ENCODE data around the gene MYOT. TPM values are rescaled to one million over a fixed set of nuclear protein-coding genes. Genes with fewer than 3 reads are reported as not detected.

The MYOT gene
- total and polyA plus RNA-seq, 2 of the 4 experiments (the other 2 are of a cell fraction) = not detected

DNA sequence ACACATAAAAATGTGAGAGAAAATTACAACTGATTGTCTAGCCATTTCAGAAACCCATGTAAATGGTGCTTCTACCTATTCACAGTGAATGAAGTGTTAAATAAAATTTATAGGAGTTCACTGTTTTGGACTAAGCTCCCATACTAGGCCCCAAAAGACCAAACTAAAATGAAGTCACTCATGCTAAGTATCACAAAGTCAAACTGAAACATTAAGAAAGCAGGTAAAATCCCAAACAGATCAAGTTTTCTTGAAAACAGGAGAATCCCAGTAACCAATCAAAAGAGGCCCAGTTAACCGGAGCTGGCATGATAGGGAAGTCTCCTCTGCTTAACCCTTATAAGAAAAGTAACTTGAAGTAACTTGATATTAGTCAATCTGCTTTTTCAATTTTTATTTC lies 35.2 kb upstream of the MYOT start:
- Histone ChIP-seq H3K27ac (ENCODE audit: insufficient read depth, low read length) (no peak overlapping the region), H4K5ac (ENCODE audit: low read depth, low read length) (no peak overlapping the region), H3K27me3 (ENCODE audit: control insufficient read depth, insufficient read depth, low read length) (no peaks in the 10 kb centered on the region; the same call in 1 of the 2 replicates), H3K18ac (ENCODE audit: low read depth, low read length) (no peak overlapping the region), H3K56ac (ENCODE audit: extremely low read depth, insufficient read depth, low read length) (no peak overlapping the region), H2BK20ac (ENCODE audit: low read depth, low read length) (no peak overlapping the region), H3K4me2 (ENCODE audit: low read depth, low read length) (no peak overlapping the region), H2BK15ac (ENCODE audit: low read depth, low read length) (no peak overlapping the region), H3K14ac (replicated peaks; ENCODE audit: low read depth, low read length) (no peak overlapping the region), H2BK120ac (ENCODE audit: low read depth, low read length) (no peak overlapping the region), H3K9ac (ENCODE audit: low read depth, low read length) (no peak overlapping the region), H3K23ac (ENCODE audit: low read depth, low read length) (no peak overlapping the region), H3K9me1 (ENCODE audit: insufficient read depth, low read length) (no peaks in the 10 kb centered on the region), H3K4ac (ENCODE audit: low read depth, low read length) (no peak overlapping the region), H2AFZ (replicated peaks; ENCODE audit: low read length, poor library complexity) (no peak overlapping the region), H3K79me1 (ENCODE audit: low read depth in 1 of 2, low read length in 2 of 2) (no peaks in the 10 kb centered on the region), H4K8ac (ENCODE audit: low read depth in 2 of 2, low read length in 2 of 2) (no peak overlapping the region), H2AK9ac (replicated peaks; ENCODE audit: low read depth, low read length, poor library complexity) (no peak overlapping the region), H2AK5ac (ENCODE audit: low read depth, low read length) (no peak overlapping the region), H4K91ac (ENCODE audit: insufficient read depth, low read depth, low read length) (no peak overlapping the region), H2BK5ac (ENCODE audit: low read depth, low read length, poor library complexity, severe bottlenecking) (no peak overlapping the region), H3K4me1 (ENCODE audit: control insufficient read depth, insufficient read depth, low read length) (no peaks in the 10 kb centered on the region), H4K20me1 (ENCODE audit: insufficient read depth, low read length) (no peaks in the 10 kb centered on the region), H3K4me3 (ENCODE audit: insufficient read depth, low read depth, low read length) (no peak overlapping the region), H3K9me3 (ENCODE audit: control insufficient read depth, insufficient read depth, low read length) (no peaks in the 10 kb centered on the region), H3K36me3 (ENCODE audit: control insufficient read depth, insufficient read depth, low read length) (no peaks in the 10 kb centered on the region)
- intact Hi-C loops (cut with micrococcal nuclease) (no loop called here), dilution Hi-C loops (cut with HindIII; ENCODE audit: low sequenced_read_pairs, unreplicated experiment) (no loop called here), in situ Hi-C loops (cut with MboI; ENCODE audit: low sequenced_read_pairs) (no loop called here)
- CTCF ChIA-PET = interaction anchor here (0.7 kb wide), 1 partner anchor 86 kb away, joined by 7 read pairs; no protein-coding TSS in a partner anchor
- POLR2A ChIA-PET (ENCODE audit: unreplicated experiment) = no interaction called here
- BruUV-seq (replicated peaks) = no TSS peak
- DNase-seq (no peak), ATAC-seq (ENCODE audit: low read depth) (no peak)
- WGBS, 2 experiments (ENCODE audit: extremely low coverage in 2 of 2, insufficient read length in 1 of 2) = no CpG with 5 or more reads among the region's 1 CpG
- TF ChIP-seq POLR2A (IDR thresholded peaks at IDR 0.05; ENCODE audit: low read depth, low read length) = no peak
- no peak for TF ChIP-seq RCOR1 (IDR thresholded peaks at IDR 0.05; ENCODE audit: insufficient replicate concordance, low read length)
- no peak for TF ChIP-seq MAZ (IDR thresholded peaks at IDR 0.05; ENCODE audit: borderline replicate concordance, low read depth, low read length)
